Sciatic nerve (tissue), 2 donors: ENCODE results near the gene CREBZF. TPM values are rescaled to one million over a fixed set of nuclear protein-coding genes. Genes with fewer than 3 reads are reported as not detected.
"Not testable (repeated sequence)": the region's sequence is repeated elsewhere in the genome, so short reads cannot be mapped to it uniquely, and the experiment has no call there.

Source experiments
- ATAC-seq: fragments of 200-7000 bp; cut with Tn5 transposase; one replicate; pipeline ENCODE4 v1.9.1; 2020; ENCODE audit warnings: mild to moderate bottlenecking, moderate library complexity
- DNase-seq: peaks from one replicate; pipeline ENCODE4 v3.0.0-alpha.2; 2020; ENCODE audit warnings: low spot score
- intact Hi-C: fragments of 100-400 bp; cut with DNase I; formaldehyde crosslinking; loops from one replicate; pipeline ENCODE4 v1.14.2; 2022
- total RNA-seq: library from RNA; stranded (reverse); fragmentation: NEBNext Ultra II Directional; extraction: Animal tissue kit (Norgen Biotek cat#: 25700); gene quantifications from one replicate; pipeline ENCODE4 v1.2.1, GENCODE V29; 2021
- donor health status: DM: no; HTN: no; CAD: no.
- donor health status: DM: no; HTN: no; CAD: no.

CREBZF gene
- total RNA-seq, 1 donor from 2014 or later = 57.8 TPM

DNA sequence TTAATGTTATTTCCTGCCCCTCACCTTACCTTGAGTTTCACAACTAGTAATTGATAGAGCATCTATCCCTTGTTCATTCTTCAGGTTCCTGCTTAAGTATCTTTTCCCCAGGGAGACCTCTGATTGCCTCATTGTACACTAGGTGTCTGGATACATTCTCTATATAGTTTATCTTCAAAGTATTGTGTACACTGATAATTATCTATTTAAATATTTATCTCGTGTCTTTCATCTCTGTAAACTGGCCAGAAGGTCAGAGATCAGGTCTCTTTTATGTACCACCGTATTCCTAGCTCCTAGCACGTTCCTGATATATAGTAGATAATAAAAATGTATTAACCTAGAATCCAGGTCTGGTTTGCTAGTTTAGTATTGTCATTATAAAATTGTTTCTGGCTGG is 30.2 kb downstream of the CREBZF start:
- no peak for DNase-seq
- intact Hi-C loops = no loop called here
- no peak for ATAC-seq

DNA sequence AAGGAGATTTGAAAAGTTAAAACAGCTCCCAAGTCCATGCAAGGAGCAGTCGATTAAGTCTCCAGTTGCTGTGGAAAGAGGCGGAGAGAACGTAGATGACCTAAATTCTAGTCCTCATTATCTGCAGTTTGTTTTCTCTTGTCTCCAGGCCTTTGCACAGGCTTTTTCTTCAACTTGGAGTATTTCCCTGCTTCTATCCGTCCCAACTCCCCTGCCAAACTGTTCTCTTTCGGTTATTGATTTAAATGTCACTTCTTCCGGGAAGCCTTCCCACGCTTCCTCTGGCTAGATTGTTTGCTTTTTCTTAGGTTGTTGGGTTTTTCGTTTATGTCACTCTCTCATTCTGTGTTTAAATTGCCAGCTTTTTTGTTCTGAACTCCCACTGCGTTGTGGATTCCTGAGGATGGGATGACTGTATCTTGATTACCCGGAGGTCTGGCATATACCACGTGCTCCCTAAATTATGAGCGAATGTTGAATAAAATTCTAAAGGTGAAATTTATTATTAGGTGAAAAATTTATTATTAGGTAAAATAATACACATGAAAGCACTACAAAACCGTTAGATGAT is 36.1 kb downstream of the CREBZF start:
- ATAC-seq = no peak
- DNase-seq = no peak
- intact Hi-C loops = no loop called here

DNA sequence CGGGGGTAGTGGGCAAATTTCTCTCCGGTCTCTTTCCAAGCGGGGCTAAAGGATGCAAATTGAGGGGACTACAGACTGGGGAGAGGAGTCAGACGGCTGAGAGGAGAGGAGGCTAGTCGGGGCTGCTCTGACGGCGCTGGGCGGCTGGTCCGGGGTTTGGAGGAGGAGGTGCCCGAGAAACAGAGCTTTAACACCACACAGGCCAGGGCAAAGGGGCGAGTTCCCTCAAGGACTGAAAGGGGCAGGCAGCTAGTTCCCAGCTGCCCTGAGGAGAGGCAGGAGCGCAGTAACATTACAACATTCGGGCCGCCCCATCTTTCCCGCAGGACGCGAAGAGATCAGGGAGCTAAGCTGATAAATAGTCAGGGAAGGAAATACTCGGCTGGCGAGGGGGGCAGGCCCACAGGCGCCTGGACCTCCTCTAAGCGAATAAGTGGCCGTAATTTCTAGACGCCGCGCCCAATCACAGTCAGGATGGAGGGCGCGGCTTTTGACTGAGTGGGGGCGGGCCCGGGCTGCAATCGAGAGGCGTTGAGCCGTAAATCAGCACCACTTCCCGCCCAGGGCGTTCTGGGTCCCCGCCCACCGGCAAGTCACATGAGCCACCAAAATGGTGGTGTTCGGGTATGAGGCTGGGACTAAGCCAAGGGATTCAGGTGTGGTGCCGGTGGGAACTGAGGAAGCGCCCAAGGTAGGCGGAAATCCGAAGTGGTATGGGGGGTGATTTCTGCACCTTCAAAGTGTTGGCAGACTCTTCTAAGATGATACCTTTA is 36.7 kb downstream of the CREBZF start, which contains the start of gene TMEM126B:
Gene TMEM126B, plus strand, starts transcription at position 596 of the 773 bp plus-strand sequence. Its CDS starts 15 bp downstream, at position 611.
- peak; percentile 100 for ATAC-seq
- intact Hi-C loops = no loop called here
- DNase-seq = peak; percentile 99

DNA sequence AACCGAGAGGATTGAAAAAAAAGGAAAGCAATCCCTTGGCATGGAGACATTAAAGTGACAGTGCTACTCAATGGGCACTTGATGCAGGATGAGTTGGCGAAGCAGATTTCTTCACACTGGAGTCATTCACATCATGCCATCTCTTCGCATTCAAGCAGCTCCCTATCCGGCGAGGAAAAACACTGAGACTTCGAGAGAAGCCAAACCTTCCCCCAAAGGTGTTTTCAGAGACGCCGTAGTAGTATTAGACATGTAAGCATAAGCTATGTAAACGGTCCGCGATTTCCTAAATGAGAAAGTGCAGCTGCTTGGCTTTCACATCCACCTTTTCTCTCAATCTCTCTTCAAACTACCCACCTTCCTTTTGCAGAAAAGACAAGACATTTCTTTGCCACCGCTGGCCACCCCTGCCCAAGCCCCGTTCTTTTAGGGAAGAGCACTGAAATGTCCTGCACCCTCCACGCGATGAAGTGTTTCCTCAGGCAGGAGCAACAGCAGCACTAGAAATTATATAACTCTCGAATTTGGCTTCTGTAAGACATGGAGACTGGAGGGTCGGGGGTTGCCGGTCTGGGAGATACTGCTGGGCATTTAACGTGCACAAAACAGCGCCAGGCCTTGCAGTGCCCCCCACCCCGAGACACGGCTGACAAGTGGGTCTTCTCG is 37.5 kb downstream of the CREBZF start, which contains the start of gene DLG2:
Gene DLG2, minus strand, starts transcription at position 13 of the 666 bp plus-strand sequence.
- DNase-seq (peak; percentile 60), ATAC-seq (peak; percentile 47)
- intact Hi-C loops = no loop called here

DNA sequence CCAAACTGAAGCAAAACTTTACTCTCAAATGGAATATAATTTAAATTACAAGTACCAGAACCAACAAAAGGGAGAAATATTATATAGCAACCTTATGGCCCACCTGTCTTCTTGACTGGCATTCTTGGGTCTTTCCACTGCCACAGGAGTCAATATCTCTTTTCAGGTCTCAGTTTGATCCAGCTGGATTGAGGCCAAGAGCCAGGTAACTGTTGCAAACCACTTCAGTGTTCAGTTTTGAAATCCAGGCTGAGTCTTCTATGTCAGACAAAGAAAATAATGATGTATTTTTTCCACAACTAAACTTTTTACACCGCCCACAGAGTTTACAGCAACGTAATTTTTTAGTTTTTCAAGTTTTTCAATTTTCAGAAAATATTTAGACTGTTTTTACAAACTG is 38.4 kb downstream of the CREBZF start:
- ATAC-seq (no peak), DNase-seq (no peak)
- intact Hi-C loops = no loop called here

DNA sequence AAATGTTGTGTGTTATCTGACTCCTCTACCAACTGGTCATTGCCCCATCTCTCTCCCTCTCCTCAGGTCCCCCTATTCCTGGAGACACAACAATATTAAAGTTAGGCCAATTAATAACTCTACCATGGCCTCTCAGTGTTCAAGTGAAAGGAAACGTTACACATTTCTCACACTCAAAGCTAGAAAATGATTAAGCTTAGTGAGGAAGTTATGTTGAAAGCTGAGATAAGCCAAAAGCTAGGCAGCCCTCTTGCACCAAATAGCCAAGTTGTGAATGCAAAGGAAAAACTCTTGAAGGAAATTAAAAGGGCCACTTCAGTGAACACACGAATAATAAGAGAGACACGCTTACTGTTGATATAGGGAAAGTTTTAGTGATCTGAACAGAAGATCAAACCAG is 44.7 kb downstream of the CREBZF start:
- intact Hi-C loops = no loop called here
- DNase-seq (no peak), ATAC-seq (no peak)

DNA sequence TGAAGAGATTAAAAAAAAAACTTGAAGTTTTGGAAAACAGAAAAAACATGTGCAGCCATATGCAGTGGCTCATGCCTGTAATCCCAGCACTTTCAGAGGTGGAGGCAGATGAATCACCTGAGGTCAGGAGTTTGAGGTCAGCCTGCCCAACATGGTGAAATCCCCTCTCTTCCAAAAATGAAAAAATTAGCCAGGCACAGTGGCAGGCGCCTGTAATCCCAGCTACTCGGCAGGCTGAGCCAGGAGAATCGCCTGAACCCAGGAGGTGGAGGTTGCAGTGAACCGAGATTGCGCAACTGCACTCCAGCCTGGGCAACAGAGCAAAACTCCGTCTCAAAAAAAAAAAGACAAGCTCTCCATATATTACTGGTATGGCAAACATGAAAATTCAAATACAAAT is 45.4 kb downstream of the CREBZF start:
- intact Hi-C loops = no loop called here
- DNase-seq = no peak
- ATAC-seq = no peak

DNA sequence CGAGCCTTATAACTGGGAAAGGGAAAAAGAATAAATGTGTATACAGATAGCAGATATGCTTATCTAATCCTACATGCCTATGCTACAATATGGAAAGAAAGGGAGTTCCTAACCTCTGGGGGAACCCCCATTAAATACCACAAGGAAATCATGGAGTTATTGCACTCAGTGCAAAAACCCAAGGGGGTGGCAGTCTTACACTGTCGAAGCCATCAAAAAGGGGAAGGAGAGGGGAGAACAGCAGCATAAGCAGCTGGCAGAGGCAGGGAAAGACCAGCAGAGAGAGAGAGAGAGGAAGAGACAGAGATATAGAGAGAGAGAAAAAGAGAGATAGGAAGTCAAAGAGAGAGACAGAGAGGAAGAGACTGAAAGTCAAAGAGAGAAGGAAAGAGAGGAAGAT is 53.3 kb downstream of the CREBZF start:
- DNase-seq, ATAC-seq, intact Hi-C loops: not testable (repeated sequence)

Other genes with a start within 250 kb of the CREBZF start
- gene DLG2, start 37.8 kb downstream of the CREBZF start, total RNA-seq = 17.3 TPM
- gene TMEM126B, start 36.5 kb downstream of the CREBZF start, total RNA-seq = 40.5 TPM
- gene TMEM126A, start 17.2 kb downstream of the CREBZF start, total RNA-seq = 23.3 TPM
- gene CCDC89, start 21.1 kb upstream of the CREBZF start, total RNA-seq = 1.2 TPM
- 24.6 TPM for gene SYTL2, start 146.0 kb upstream of the CREBZF start, total RNA-seq
- gene CCDC83, start 190.3 kb upstream of the CREBZF start, total RNA-seq = not detected